GM12878 (cell line): ENCODE measurements around the gene PRMT1. TPM values are rescaled to one million over a fixed set of nuclear protein-coding genes. Genes with fewer than 3 reads are reported as not detected.

Source experiments
- CBFB ChIP-seq: IDR thresholded peaks from 2 replicates; pipeline ENCODE4 v1.6.1; 2016; ENCODE audit warnings: antibody characterized with exemption, low read depth
- E4F1 ChIP-seq: fragments of 450-650 bp; IDR thresholded peaks from 2 replicates; pipeline ENCODE4 v1.6.1; 2018; ENCODE audit warnings: borderline replicate concordance, mild to moderate bottlenecking; ENCODE audit not compliant: partially characterized antibody
- MYB ChIP-seq: fragments of 150-350 bp; IDR thresholded peaks from 2 replicates; pipeline ENCODE4 v1.6.1; 2014; ENCODE audit warnings: mild to moderate bottlenecking, low read depth, low read length, borderline replicate concordance
- NKRF ChIP-seq: fragments of 450-650 bp; conservative IDR thresholded peaks from 2 replicates; pipeline ENCODE4 v1.6.1; 2017; ENCODE audit warnings: mild to moderate bottlenecking, moderate library complexity
- NRF1 ChIP-seq: conservative IDR thresholded peaks from 2 replicates; pipeline ENCODE4 v1.6.1; 2011; ENCODE audit warnings: mild to moderate bottlenecking, low read depth, low read length, improper control_type of control experiment
- POLR2AphosphoS2 ChIP-seq: IDR thresholded peaks from 2 replicates; pipeline ENCODE4 v1.6.1; 2011; ENCODE audit warnings: low read depth, mild to moderate bottlenecking, low read length, improper control_type of control experiment, moderate library complexity
- POU2F2 ChIP-seq: IDR thresholded peaks from 3 replicates; pipeline ENCODE4 v1.6.1; 2011; ENCODE audit warnings: low read depth, mild to moderate bottlenecking, low read length, borderline replicate concordance
- SMAD1 ChIP-seq: fragments of 450-650 bp; IDR thresholded peaks from 2 replicates; pipeline ENCODE4 v1.6.1; 2018; ENCODE audit warnings: mild to moderate bottlenecking, low read depth; ENCODE audit not compliant: partially characterized antibody
- YBX1 ChIP-seq: fragments of 450-650 bp; IDR thresholded peaks from 2 replicates; pipeline ENCODE4 v1.6.1; 2016; ENCODE audit warnings: antibody characterized with exemption
- ZNF687 ChIP-seq: fragments of 450-650 bp; IDR thresholded peaks from 2 replicates; pipeline ENCODE4 v1.6.1; 2017; ENCODE audit warnings: mild to moderate bottlenecking, moderate library complexity
- polyA plus RNA-seq, 11 experiments: library from polyadenylated mRNA; depleted of rRNA in 4 of 11; unstranded in 6 of 11; stranded (reverse) in 5 of 11; fragments of >200 nt; fragmentation: Nextera tagmentation in 4 of 11; fragmentation: Illumina TruSeq in 1 of 11; extraction: Ambion mirVana in 4 of 11; extraction: Trizol in 1 of 11; gene quantifications; 1 replicate in 1 of 11; 2 replicates in 10 of 11; pipeline versions ENCODE4 v1.2.1 to v1.2.3, GENCODE V29; 2011 to 2016; ENCODE audit warnings: inconsistent platforms in 2 of 11, missing spikeins in 2 of 11, low read depth in 1 of 11
- total RNA-seq, 4 experiments: library from RNA; depleted of rRNA in 3 of 4; stranded (reverse); fragments of >200 nt in 3 of 4; fragmentation: Illumina TruSeq in 1 of 4; extraction: Trizol in 1 of 4; gene quantifications; 2 replicates each; pipeline versions ENCODE4 v1.2.1 to v1.2.3, GENCODE V29; 2013 to 2021
- TF ChIP-seq, protein P1 (sequence below): IDR thresholded peaks from 2 replicates; pipeline ENCODE4 v1.6.1; 2012; ENCODE audit warnings: improper control_type of control experiment, low read depth, low read length; ENCODE audit not compliant: insufficient replicate concordance
- TF ChIP-seq, protein P2 (sequence below): IDR thresholded peaks from 2 replicates; pipeline ENCODE4 v1.6.1; 2012; ENCODE audit warnings: low read depth, low read length, improper control_type of control experiment

The PRMT1 gene
- total and polyA plus RNA-seq, 10 of the 15 experiments (the other 5 are each of a cell fraction or from before 2014, with no cell fraction given) = 19.9 to 667 (median 444) TPM

DNA sequence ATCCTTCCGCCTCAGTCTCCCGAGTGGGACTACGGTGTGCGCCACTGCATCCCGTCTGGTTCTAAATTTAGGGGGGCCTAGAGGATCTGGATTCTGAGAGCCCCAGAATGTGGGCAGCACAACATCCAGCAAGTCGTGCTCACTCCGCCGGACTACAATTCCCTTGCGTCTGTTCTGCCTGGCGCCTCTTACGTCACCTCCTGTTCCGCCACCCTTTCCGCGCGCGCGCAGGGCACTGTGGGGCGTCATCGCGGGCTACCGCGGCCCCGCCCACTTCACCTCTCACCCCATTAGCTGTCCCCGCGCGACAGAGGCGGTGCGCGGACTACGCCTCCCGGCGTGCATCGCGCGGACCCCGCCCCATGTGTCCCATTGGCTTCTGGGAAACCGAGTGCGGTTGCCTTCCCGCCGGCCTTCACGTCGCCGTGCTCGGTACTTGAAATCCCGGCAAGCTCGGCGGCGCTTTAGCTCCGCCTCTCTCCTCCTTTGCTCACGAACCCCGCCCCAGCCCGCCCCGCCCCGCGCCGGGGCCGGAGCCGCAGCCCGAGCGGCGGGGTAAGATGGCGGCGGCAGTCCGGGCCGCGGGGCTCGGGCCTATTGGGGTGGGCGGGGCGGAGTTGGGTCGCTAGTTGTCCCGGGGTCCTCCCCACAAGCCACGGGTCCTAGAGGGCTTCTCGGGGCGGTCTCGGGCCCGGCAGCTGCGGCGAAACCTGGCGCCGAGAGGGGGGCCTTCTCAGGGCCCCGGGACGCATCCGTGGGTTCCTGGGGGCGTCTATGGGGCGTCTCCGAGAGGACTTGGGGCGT lies 35.2 kb upstream of the PRMT1 start, which contains the start of gene SCAF1 (continued):
- TF ChIP-seq ZNF687 = no peak; the same call in 1 of the 2 replicates
- TF ChIP-seq POU2F2 = peak; percentile 83; the same call in 2 of the 3 replicates
- TF ChIP-seq, protein P1, sequence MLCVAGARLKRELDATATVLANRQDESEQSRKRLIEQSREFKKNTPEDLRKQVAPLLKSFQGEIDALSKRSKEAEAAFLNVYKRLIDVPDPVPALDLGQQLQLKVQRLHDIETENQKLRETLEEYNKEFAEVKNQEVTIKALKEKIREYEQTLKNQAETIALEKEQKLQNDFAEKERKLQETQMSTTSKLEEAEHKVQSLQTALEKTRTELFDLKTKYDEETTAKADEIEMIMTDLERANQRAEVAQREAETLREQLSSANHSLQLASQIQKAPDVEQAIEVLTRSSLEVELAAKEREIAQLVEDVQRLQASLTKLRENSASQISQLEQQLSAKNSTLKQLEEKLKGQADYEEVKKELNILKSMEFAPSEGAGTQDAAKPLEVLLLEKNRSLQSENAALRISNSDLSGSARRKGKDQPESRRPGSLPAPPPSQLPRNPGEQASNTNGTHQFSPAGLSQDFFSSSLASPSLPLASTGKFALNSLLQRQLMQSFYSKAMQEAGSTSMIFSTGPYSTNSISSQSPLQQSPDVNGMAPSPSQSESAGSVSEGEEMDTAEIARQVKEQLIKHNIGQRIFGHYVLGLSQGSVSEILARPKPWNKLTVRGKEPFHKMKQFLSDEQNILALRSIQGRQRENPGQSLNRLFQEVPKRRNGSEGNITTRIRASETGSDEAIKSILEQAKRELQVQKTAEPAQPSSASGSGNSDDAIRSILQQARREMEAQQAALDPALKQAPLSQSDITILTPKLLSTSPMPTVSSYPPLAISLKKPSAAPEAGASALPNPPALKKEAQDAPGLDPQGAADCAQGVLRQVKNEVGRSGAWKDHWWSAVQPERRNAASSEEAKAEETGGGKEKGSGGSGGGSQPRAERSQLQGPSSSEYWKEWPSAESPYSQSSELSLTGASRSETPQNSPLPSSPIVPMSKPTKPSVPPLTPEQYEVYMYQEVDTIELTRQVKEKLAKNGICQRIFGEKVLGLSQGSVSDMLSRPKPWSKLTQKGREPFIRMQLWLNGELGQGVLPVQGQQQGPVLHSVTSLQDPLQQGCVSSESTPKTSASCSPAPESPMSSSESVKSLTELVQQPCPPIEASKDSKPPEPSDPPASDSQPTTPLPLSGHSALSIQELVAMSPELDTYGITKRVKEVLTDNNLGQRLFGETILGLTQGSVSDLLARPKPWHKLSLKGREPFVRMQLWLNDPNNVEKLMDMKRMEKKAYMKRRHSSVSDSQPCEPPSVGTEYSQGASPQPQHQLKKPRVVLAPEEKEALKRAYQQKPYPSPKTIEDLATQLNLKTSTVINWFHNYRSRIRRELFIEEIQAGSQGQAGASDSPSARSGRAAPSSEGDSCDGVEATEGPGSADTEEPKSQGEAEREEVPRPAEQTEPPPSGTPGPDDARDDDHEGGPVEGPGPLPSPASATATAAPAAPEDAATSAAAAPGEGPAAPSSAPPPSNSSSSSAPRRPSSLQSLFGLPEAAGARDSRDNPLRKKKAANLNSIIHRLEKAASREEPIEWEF = no peak
- TF ChIP-seq SMAD1 = no peak
- TF ChIP-seq CBFB = no peak
- no peak; the same call in 1 of the 2 replicates for TF ChIP-seq POLR2AphosphoS2
- TF ChIP-seq NRF1 = peak; percentile 55
- TF ChIP-seq E4F1 = no peak
- TF ChIP-seq NKRF = 0 out of 2 replicates have a peak, but pooled peaks have one; percentile 30
- TF ChIP-seq MYB = no peak
- TF ChIP-seq YBX1 = no peak
- TF ChIP-seq, protein P2, sequence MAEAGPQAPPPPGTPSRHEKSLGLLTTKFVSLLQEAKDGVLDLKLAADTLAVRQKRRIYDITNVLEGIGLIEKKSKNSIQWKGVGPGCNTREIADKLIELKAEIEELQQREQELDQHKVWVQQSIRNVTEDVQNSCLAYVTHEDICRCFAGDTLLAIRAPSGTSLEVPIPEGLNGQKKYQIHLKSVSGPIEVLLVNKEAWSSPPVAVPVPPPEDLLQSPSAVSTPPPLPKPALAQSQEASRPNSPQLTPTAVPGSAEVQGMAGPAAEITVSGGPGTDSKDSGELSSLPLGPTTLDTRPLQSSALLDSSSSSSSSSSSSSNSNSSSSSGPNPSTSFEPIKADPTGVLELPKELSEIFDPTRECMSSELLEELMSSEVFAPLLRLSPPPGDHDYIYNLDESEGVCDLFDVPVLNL = peak; percentile 66; the same call in 1 of the 2 replicates
